ENCODE data around the gene ABCB8.
"Not testable (repeated sequence)": the region's sequence is repeated elsewhere in the genome, so short reads cannot be mapped to it uniquely, and the experiment has no call there.

Gene ABCB8

DNA sequence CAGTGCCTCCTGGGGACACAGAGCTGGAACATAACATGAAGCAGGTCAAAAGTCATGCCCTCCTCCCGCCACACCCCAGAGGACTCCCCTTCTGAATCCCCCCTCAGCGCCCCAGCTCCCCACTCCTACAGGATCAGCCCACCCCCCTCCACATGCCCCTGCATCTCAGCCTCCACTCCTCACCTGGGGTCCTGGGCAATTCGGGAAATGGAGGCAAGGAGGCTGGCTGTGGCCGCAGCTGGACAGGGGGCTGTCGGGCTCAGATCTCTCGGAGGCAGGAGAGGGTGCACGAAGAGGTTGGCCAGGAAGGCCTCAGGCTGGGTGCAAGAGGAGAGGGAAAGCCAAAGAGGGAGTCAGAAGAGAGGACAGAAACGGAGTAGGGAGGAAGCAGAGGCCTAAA is 11.7 kb upstream of the ABCB8 start:
- DNase-seq, result no peak

DNA sequence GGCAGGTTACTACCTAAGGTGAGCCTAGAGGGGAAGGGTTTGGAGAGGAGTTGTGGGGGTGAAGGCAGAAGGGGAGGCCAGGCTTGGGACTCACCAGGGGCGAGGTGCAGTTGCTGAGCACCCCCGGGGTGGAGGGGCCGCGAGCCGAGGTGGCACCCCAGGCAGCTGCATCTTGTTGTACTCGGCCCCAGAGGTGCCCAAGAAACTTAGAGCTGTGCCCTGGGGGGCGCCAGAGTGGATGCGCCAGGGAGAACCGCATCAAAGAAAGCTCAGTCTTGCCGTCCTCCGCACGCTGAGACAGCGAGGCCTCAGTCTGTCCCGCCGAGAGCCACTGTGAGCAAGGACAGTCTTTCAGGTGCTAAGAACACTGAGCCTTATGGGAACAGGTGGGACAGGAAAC is 11.3 kb upstream of the ABCB8 start:
- no peak for DNase-seq

- DNase-seq, result no peak
Observed at GRCh38 chr7:151017370-151017952, 10.8 kb upstream of the ABCB8 start.

DNA sequence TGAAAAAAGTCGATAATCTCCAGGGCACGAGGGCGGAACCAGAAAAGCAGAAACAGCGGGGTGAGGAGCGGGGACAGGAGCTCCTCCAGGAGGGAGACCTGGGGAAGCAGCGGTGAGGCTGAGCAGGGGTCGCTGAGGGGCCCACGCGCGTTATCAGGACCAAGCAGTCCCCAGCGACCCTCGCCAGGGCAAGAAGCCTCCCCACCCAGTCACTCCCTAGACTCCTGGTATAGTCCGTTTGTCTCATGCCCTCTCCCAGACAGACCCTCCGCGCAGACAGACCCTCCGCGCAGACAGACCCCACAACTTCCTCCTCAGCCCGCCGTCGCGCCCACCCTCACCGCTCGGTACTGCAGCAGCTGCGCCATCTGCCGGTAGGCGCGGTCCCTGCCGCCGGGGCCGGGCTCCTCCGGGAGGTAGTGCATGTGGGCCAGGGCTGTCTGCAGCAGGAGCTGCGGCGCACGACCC is 10.3 kb upstream of the ABCB8 start:
- DNase-seq, result peak; percentile 82

DNA sequence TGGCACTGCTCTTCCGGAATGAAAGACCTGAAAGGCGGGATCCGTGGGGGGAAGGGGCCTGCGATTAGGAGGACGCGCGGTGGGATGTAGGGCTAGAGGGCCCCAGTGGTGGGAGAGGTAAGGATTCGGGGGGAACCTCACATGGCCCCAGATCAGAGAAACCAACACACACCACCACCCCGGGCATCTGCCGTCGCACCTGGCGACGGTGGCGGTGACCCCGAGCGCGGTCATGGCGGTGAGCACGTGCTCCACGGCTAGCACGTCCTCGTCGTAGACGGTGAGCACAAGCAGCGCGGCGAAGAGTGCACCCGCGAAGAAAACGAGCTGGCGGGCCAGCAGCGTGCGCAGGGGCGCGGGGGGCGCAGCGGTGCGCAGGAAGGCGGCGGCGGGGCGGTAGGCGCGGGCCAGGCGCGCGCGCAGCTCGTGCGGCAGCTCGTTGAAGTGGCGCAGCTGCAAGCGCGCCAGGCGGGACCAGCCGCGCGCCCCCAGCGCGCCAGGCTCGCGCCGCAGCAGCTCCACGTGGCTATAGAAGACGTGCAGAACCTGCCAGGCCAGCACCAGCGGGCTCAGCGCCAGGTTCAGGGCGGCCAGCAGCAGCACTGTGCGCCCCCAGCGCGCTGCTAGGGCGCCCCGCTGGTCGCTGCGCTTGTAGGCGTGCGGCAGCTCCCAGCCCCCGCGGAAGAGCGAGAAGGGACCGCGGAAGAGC is 9.7 kb upstream of the ABCB8 start:
- DNase-seq, result peak; percentile 45

GRCh38 chr7:151019130-151019447 is 9.2 kb upstream of the ABCB8 start:
- no peak for DNase-seq

- DNase-seq, result no peak
Observed at GRCh38 chr7:151020231-151020630, 8.0 kb upstream of the ABCB8 start.

DNA sequence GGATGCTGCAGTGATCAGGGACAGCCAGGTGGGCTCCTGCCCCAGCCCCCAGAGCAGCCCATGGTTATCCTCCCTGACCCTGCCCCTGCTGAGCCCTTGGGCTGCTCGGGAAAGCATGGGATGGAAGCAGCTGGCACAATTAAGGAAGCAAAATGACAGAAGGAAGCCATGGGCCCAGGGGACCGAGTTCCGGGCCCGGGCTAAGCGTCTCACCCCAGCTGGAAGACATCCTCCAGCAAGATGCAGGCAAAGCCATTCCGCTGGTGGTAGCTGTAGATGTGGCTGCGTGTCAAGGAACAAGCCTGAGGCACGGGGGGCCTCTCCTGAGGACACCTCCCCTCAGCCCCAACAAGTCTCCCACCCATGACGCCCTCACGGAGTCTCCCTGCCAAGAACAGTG is 5.0 kb upstream of the ABCB8 start:
- no peak for DNase-seq

DNA sequence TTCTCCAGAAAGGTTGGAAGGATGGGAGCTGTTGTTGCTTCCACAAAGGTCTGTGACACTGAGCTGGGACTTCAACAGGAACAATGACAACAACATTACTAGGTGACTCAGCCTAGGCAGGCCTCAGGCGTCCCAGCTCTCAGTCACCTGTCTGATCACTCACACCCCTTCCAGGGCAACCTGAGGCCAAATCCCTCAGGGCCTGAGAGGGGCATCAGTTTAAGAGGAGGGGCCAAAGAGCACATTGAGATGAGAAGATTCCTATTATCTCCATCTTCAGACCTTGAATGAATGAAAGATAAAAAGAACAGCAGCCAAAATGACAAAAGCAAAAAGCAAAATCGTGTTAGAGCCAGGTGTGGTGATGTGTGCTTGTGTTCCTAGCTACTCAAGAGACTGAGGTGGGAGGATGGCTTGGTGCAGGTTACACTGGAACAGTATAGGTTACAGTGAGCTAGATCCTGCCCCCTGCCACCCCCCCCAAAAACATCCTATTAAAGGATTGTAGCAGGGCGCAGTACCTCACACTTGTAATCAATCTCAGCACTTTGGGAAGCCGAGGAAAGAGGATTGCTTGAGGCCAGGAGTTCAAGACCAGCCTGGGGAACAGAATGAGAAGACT is 3.7 kb upstream of the ABCB8 start, which contains the start of gene ATG9B:
Gene ATG9B (minus strand): TSS at position 60 of the 622 bp plus-strand sequence. CDS start 71 bp downstream, outside the sequence.
- no peak for DNase-seq

GRCh38 chr7:151025924-151026671 is 2.2 kb upstream of the ABCB8 start:
- DNase-seq, result no peak

GRCh38 chr7:151026771-151027727 is 1.2 kb upstream of the ABCB8 start:
- not testable (repeated sequence) for DNase-seq

DNA sequence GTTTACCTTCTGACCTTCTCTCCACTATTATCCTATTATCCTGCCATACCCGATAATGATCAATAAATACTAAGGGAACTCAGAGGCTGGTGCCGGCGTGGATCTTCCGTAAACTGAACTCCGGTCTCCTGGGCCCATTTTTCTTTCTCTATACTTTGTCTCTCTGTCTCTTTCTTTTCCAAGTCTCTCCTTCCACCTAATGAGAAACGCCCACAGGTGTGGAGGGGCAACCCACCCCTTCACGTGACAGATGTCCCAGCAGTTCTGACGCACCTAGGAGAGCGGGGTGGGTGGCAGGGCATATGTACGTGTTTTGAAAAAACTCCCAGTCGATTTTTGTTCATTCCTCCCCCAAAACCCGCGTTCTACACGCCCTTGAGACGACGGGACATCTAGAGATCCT is 521 bp upstream of the ABCB8 start:
- DNase-seq, result not testable (repeated sequence)

- no peak for DNase-seq
Observed at GRCh38 chr7:151028948-151029501, 775 bp downstream of the ABCB8 start.

DNA sequence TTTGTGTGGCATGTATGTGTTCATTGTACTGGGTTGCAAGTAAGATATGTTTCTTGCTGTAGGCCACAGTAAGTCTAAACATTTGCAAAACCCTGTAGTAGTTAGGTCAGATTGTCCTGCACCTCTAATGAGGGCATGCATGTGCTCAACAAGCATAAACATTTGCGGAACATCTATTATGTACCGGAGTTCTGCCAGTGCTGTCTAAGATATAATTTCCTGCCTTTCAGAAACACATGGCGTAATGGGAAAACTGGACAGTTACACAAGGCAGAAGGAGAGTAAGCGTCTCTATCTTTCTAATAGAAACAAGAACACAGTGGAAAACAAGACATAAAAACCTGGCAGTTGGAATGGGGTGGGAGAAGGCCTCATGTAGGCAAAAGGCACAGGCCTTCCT is 2.8 kb downstream of the ABCB8 start:
- DNase-seq, result no peak

DNA sequence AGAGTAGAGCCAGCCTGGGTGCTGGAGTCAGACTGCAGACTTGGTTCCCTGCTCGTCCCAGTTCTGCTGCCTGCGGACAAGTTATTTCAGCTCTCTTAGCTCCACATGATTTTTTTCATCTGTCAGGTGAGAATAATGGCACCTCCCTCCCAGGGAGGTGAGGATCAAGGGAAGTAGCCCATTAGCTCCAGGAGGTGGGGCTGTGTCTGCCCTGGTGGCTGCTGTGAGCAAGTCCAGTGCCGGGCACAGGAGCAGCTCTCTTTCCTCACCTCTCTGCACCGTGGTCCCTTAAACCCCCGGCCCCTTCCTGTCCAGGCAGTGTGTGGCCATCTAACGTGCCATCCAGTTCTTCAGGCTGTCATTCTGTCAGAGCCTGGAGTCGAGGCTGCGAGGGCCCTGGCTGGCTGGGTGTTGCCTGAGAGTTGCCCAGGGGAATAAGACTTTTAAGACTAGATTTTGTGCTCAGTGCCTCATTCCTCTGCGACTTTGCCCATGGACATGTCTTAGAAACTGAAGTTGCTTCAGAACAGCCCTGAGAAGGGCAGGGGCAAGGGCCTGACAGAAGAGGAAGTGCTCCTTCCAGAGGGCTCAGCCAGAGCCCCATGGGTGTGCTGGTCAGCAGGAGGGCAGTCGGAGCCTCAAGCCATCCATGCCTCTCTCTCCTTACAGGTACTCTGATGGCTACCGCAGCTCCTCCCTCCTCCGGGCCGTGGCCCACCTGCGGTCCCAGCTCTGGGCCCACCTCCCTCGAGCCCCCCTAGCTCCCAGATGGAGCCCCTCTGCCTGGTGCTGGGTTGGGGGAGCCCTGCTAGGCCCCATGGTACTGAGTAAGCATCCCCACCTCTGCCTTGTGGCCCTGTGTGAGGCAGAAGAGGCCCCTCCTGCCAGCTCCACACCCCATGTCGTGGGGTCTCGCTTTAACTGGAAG is 5.0 kb downstream of the ABCB8 start:
- no peak for DNase-seq

DNA sequence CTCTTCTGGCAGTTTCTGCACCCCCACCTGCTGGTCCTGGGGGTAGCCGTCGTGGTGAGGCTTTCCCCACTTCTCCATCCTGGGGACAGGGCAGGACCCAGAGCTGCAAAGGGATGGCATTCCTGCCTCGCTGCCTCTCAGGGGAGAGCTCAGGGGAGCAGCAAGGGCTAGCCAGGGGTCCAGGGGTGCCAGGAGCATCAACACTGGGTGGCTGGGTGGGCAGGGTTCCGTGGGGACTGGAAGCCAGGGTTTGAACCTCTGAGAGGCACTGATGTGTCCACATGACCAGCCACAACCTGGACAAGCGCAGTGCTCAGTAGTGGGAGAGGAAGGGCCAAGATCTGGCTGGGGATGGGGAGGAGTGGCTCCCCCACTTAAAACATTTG is 5.6 kb downstream of the ABCB8 start:
- no peak for DNase-seq

DNA sequence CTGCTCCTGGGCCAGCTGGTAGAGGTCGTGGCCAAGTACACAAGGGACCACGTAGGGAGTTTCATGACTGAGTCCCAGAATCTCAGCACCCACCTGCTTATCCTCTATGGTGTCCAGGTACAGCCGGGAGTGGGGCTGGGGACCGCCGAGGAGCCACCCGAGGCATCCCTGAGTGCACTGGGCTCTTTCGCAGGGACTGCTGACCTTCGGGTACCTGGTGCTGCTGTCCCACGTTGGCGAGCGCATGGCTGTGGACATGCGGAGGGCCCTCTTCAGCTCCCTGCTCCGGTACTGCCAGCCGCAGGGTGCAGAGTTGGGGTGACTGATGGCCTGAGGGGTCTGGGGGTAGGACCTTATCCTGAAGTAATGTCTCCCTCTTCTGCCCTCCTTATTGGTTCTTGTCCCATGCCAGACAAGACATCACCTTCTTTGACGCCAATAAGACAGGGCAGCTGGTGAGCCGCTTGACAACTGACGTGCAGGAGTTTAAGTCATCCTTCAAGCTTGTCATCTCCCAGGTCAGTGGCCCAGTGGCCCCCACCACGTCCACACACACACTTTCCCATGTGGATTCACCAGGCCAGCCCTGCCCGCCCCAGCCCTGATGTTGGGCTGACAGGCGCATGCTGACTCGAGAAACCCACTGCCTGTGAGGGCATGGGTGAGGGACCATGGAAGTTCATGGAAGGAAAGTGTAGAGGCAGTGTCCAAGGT is 6.2 kb downstream of the ABCB8 start:
- no peak for DNase-seq

- DNase-seq, result no peak
Observed at GRCh38 chr7:151035026-151035717, 6.9 kb downstream of the ABCB8 start.

DNA sequence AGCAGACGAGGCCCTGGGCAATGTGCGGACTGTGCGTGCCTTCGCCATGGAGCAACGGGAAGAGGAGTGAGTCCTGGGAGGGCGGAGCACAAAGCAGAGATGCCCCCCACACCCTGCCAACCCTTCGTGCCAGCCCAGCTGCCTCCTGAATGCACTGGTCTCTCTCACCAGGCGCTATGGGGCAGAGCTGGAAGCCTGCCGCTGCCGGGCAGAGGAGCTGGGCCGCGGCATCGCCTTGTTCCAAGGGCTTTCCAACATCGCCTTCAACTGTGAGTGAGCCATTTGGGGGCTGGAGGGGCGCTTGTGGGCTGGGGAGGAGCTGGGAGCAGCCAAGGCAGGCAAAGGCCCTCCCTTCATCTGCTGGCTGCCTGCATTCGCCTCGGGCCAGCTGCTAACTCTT is 7.7 kb downstream of the ABCB8 start:
- DNase-seq, result no peak

Data from stimulated activated CD4-positive, alpha-beta T cell treated with anti-CD3 and anti-CD28 coated beads, Interleukin-1b, Interleukin-23, amount 100 ng/mL, for 48 hours (primary cell).